Immature natural killer cell (primary cell): Measurements from ENCODE around the gene SKIC2. TPM values are rescaled to one million over a fixed set of nuclear protein-coding genes. Genes with fewer than 3 reads are reported as not detected.
"Not testable (repeated sequence)": the region's sequence is repeated elsewhere in the genome, so short reads cannot be mapped to it uniquely, and the experiment has no call there.

Experiments
- DNase-seq, 3 donors: peaks; one replicate each; pipeline ENCODE4 v3.0.0; 2022; ENCODE audit warnings: mixed read lengths in 1 of 3
- H3K27ac Mint-ChIP-seq, 6 donors: one replicate each; pipeline ENCODE4 v1.8.0; 2020; ENCODE audit warnings: mixed read lengths in 6 of 6, mild to moderate bottlenecking in 5 of 6, inconsistent platforms in 4 of 6, moderate library complexity in 3 of 6
- H3K27me3 Mint-ChIP-seq, 3 donors: one replicate each; pipeline ENCODE4 v1.8.0; 2020 to 2021; ENCODE audit warnings: low read depth in 3 of 3, mild to moderate bottlenecking in 3 of 3, mixed read lengths in 3 of 3, moderate library complexity in 3 of 3, inconsistent platforms in 1 of 3
- H3K36me3 Mint-ChIP-seq, 3 donors: one replicate each; pipeline ENCODE4 v1.8.0; 2020; ENCODE audit warnings: mixed read lengths in 3 of 3, inconsistent platforms in 2 of 3, mild to moderate bottlenecking in 2 of 3
- H3K4me1 Mint-ChIP-seq, 2 donors: one replicate each; pipeline ENCODE4 v1.8.0; 2020; ENCODE audit warnings: inconsistent platforms in 2 of 2, mild to moderate bottlenecking in 2 of 2, mixed read lengths in 2 of 2, moderate library complexity in 1 of 2
- H3K4me3 Mint-ChIP-seq, 5 donors: one replicate each; pipeline ENCODE4 v1.8.0; 2020; ENCODE audit warnings: mild to moderate bottlenecking in 5 of 5, mixed read lengths in 5 of 5, inconsistent platforms in 3 of 5, moderate library complexity in 3 of 5
- H3K9me3 Mint-ChIP-seq, 6 donors: one replicate each; pipeline ENCODE4 v1.8.0; 2020; ENCODE audit warnings: mild to moderate bottlenecking in 6 of 6, mixed read lengths in 6 of 6, inconsistent platforms in 4 of 6, moderate library complexity in 3 of 6
- polyA plus RNA-seq, 3 donors: library from polyadenylated mRNA; unstranded; fragments of 300-500 nt; fragmentation: Illumina TruSeq; gene quantifications; one replicate each; pipeline ENCODE4 v1.2.3, GENCODE V29; 2021

Gene SKIC2
- polyA plus RNA-seq, 3 donors from 2014 or later = 14.1 to 20.6 (median 19.3) TPM

- DNase-seq = no peak
- Mint-ChIP-seq H3K27me3 (peaks cover 2 to 5% (median 2%) of the 10 kb centered on the region in 3 donors), H3K27ac (no peak overlapping the region), H3K4me1 (no peaks in the 10 kb centered on the region), H3K4me3 (no peak overlapping the region), H3K9me3 (no peaks in the 10 kb centered on the region), H3K36me3 (no peaks in the 10 kb centered on the region)
These were observed 28.0 kb upstream of the SKIC2 start for GRCh38 chr6:31930962-31931361.

DNA sequence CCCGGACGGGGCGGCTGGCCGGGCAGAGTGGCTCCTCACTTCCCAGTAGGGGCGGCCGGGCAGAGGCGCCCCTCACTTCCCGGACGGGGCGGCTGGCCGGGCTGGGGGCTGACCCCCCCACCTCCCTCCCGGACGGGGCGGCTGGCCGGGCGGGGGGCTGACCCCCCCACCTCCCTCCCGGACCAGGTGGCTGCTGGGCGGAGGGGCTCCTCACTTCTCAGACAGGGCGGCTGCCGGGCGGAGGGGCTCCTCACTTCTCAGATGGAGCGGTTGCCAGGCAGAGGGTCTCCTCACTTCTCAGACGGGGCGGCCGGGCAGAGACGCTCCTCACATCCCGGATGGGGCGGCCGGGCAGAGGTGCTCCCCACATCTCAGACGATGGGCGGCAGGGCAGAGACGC lies 26.8 kb upstream of the SKIC2 start:
- not testable (repeated sequence) for H3K4me1 Mint-ChIP-seq, H3K27me3 Mint-ChIP-seq, H3K9me3 Mint-ChIP-seq, H3K36me3 Mint-ChIP-seq, DNase-seq, H3K4me3 Mint-ChIP-seq, H3K27ac Mint-ChIP-seq

DNA sequence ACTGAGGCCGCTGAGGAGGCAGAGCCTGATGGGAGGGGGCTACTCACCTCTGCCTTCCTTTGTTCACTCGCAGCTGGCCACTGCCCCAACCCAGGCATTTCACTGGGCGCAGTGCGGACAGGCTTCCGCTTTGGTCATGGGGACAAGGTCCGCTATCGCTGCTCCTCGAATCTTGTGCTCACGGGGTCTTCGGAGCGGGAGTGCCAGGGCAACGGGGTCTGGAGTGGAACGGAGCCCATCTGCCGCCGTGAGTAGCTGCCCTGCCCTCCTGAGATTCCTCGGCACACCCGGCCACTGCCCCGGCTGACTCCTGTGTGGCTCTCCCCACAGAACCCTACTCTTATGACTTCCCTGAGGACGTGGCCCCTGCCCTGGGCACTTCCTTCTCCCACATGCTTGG lies 25.4 kb upstream of the SKIC2 start:
- Mint-ChIP-seq H3K36me3 (no peaks in the 10 kb centered on the region), H3K4me1 (no peaks in the 10 kb centered on the region), H3K27me3 (peaks cover 2% of the 10 kb centered on the region in 3 donors), H3K4me3 (no peak overlapping the region), H3K9me3 (no peaks in the 10 kb centered on the region), H3K27ac (no peak overlapping the region)
- DNase-seq = no peak

DNA sequence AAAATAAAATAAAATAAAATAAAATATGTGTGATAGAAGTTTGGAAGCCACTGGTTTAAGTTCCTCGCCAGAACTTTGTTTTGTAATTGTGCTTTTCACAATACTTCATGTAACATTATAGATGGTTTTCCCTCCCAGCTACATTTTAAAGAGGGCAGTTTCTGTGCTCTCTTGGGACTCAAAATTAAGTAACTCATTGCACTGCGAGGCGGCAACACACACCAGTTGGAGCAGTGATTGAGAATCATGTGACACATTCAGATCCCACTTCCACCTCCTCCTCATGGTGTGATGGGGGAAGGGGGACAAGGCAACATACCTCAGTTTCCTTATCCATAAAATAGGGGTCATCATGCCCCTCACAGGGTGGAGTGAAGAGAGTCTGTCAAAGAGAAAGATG lies 24.0 kb upstream of the SKIC2 start:
- H3K27me3 Mint-ChIP-seq = peaks cover 0 to 2% (median 2%) of the 10 kb centered on the region in 3 donors
- DNase-seq = no peak
- no peak overlapping the region for H3K4me3 Mint-ChIP-seq
- no peak overlapping the region for H3K27ac Mint-ChIP-seq
- H3K9me3 Mint-ChIP-seq = no peaks in the 10 kb centered on the region
- H3K4me1 Mint-ChIP-seq = no peaks in the 10 kb centered on the region
- H3K36me3 Mint-ChIP-seq = no peaks in the 10 kb centered on the region

- peaks cover 2 to 4% (median 2%) of the 10 kb centered on the region in 3 donors for H3K27me3 Mint-ChIP-seq
- no peak overlapping the region for H3K27ac Mint-ChIP-seq
- no peaks in the 10 kb centered on the region for H3K4me1 Mint-ChIP-seq
- DNase-seq = no peak
- no peaks in the 10 kb centered on the region for H3K9me3 Mint-ChIP-seq
- no peaks in the 10 kb centered on the region for H3K36me3 Mint-ChIP-seq
- no peak overlapping the region for H3K4me3 Mint-ChIP-seq
These were observed 23.2 kb upstream of the SKIC2 start for GRCh38 chr6:31935823-31936222.

- Mint-ChIP-seq H3K9me3 (no peaks in the 10 kb centered on the region), H3K4me3 (no peak overlapping the region), H3K4me1 (no peaks in the 10 kb centered on the region), H3K27ac (no peak overlapping the region), H3K27me3 (peaks cover under 1 to 5% (median 4%) of the 10 kb centered on the region in 3 donors), H3K36me3 (peaks cover 0 to 3% (median 0%) of the 10 kb centered on the region in 3 donors)
- no peak for DNase-seq
These were observed 18.7 kb upstream of the SKIC2 start for GRCh38 chr6:31940256-31940664.

GRCh38 chr6:31943742-31944141 lies 15.2 kb upstream of the SKIC2 start:
- Mint-ChIP-seq H3K27me3 (peaks cover 2 to 17% (median 9%) of the 10 kb centered on the region in 3 donors), H3K36me3 (peaks cover 0 to 3% (median 0%) of the 10 kb centered on the region in 3 donors), H3K9me3 (no peaks in the 10 kb centered on the region), H3K27ac (no peak overlapping the region), H3K4me1 (no peaks in the 10 kb centered on the region), H3K4me3 (no peak overlapping the region)
- DNase-seq = no peak

DNA sequence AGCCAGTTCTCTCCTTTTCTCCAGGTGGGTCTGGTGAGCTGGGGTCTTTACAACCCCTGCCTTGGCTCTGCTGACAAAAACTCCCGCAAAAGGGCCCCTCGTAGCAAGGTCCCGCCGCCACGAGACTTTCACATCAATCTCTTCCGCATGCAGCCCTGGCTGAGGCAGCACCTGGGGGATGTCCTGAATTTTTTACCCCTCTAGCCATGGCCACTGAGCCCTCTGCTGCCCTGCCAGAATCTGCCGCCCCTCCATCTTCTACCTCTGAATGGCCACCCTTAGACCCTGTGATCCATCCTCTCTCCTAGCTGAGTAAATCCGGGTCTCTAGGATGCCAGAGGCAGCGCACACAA lies 13.8 kb upstream of the SKIC2 start:
- no peak for DNase-seq
- Mint-ChIP-seq H3K27me3 (peaks cover 2 to 17% (median 9%) of the 10 kb centered on the region in 3 donors), H3K9me3 (no peaks in the 10 kb centered on the region), H3K4me3 (no peak overlapping the region), H3K27ac (no peak overlapping the region), H3K4me1 (no peaks in the 10 kb centered on the region), H3K36me3 (peaks cover 0 to 3% (median 0%) of the 10 kb centered on the region in 3 donors)

GRCh38 chr6:31945507-31946369 lies 13.2 kb upstream of the SKIC2 start, which contains the start of gene CFB:
Gene CFB (plus strand): TSS chr6:31946095. CDS start chr6:31946222, 127 bp downstream.
- no peak within 1 kb of the TSS for H3K27ac Mint-ChIP-seq
- H3K4me1 Mint-ChIP-seq = no peaks in the 10 kb centered on the region
- H3K27me3 Mint-ChIP-seq = peaks cover 2 to 17% (median 9%) of the 10 kb centered on the region in 3 donors
- peaks cover 0 to 3% (median 0%) of the 10 kb centered on the region in 3 donors for H3K36me3 Mint-ChIP-seq
- DNase-seq = no peak
- no peak within 1 kb of the TSS for H3K4me3 Mint-ChIP-seq
- H3K9me3 Mint-ChIP-seq = no peaks in the 10 kb centered on the region

GRCh38 chr6:31946370-31946885 lies 12.5 kb upstream of the SKIC2 start:
- Mint-ChIP-seq H3K36me3 (peaks cover 0 to 3% (median 0%) of the 10 kb centered on the region in 3 donors), H3K9me3 (no peaks in the 10 kb centered on the region), H3K4me3 (no peak overlapping the region), H3K27ac (no peak overlapping the region), H3K27me3 (peaks cover 2 to 17% (median 8%) of the 10 kb centered on the region in 3 donors), H3K4me1 (no peaks in the 10 kb centered on the region)
- DNase-seq = no peak

DNA sequence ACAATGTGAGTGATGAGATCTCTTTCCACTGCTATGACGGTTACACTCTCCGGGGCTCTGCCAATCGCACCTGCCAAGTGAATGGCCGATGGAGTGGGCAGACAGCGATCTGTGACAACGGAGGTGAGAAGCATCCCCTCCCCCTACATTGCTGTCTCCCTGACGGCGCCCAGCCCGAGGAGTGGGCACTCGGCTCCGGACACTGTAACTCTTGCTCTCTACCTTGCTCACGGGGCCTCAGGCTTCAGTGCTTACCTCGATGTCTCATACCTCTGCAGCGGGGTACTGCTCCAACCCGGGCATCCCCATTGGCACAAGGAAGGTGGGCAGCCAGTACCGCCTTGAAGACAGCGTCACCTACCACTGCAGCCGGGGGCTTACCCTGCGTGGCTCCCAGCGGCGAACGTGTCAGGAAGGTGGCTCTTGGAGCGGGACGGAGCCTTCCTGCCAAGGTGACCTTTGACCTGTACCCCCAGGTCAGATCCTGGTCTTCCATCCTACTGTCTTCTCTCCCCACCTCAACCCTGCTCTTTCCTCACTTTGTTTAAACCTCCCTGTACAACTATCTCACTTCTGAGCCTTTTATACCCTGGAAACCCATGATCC lies 11.8 kb upstream of the SKIC2 start:
- Mint-ChIP-seq H3K4me1 (no peaks in the 10 kb centered on the region), H3K36me3 (peaks cover 0 to 3% (median 0%) of the 10 kb centered on the region in 3 donors), H3K4me3 (no peak overlapping the region), H3K27me3 (peaks cover 2 to 17% (median 8%) of the 10 kb centered on the region in 3 donors), H3K27ac (no peak overlapping the region), H3K9me3 (no peaks in the 10 kb centered on the region)
- no peak for DNase-seq

DNA sequence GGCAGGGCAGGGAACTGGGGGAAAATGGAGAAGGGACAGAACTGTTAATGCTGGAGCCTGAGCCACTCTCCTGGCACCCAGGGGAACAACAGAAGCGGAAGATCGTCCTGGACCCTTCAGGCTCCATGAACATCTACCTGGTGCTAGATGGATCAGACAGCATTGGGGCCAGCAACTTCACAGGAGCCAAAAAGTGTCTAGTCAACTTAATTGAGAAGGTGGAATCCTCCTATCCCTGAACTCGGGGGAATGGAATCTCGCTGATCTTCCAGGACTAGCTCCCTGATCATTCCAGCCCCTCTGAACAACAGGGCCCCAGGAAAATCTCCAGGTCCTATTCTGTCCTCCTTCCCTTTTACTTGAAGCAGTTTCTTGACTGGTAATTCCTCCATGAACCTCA lies 11.1 kb upstream of the SKIC2 start:
- H3K4me1 Mint-ChIP-seq = no peaks in the 10 kb centered on the region
- H3K27me3 Mint-ChIP-seq = peaks cover 2 to 15% (median 8%) of the 10 kb centered on the region in 3 donors
- DNase-seq = no peak

GRCh38 chr6:31948306-31948705 lies 10.7 kb upstream of the SKIC2 start:
- peaks cover 0 to 4% of the 10 kb centered on the region in 2 donors for H3K4me1 Mint-ChIP-seq
- peaks cover 2 to 15% (median 10%) of the 10 kb centered on the region in 3 donors for H3K27me3 Mint-ChIP-seq
- H3K27ac Mint-ChIP-seq = peak overlapping the region in 1 of 6 donors; percentile 25
- peaks cover 3 to 7% (median 4%) of the 10 kb centered on the region in 3 donors for H3K36me3 Mint-ChIP-seq
- no peaks in the 10 kb centered on the region for H3K9me3 Mint-ChIP-seq
- H3K4me3 Mint-ChIP-seq = no peak overlapping the region
- DNase-seq = no peak

More for the DNA sequence above, 11.1 kb upstream of the SKIC2 start:
- Mint-ChIP-seq H3K4me3 (no peak overlapping the region), H3K9me3 (no peaks in the 10 kb centered on the region), H3K27ac (peak overlapping the region in 1 of 6 donors; percentile 25), H3K36me3 (peaks cover 0 to 3% (median 0%) of the 10 kb centered on the region in 3 donors)
